ENCODE measurements around the gene ZMYND19.
"Not testable (repeated sequence)": the region's sequence is repeated elsewhere in the genome, so short reads cannot be mapped to it uniquely, and the experiment has no call there.

Gene ZMYND19

GRCh38 chr9:137604345-137605086, 14.2 kb upstream of the ZMYND19 start:
- Histone ChIP-seq H3K9ac (ENCODE audit: low read depth, low read length) (no peak overlapping the region), H3K4me3 (ENCODE audit: low read depth, low read length) (peak overlapping the region; percentile 45; the same call in 1 of the 2 replicates), H3K4me1 (ENCODE audit: control insufficient read depth, insufficient read depth, low read length) (peaks cover 6% of the 10 kb centered on the region; the same call in 1 of the 2 replicates), H3K36me3 (ENCODE audit: control insufficient read depth, insufficient read depth, low read length) (no peaks in the 10 kb centered on the region), H3K27ac (ENCODE audit: low read depth, low read length) (no peak overlapping the region), H3K27me3 (ENCODE audit: control insufficient read depth, insufficient read depth, low read length) (peaks cover 8% of the 10 kb centered on the region), H3K9me3 (ENCODE audit: control insufficient read depth, insufficient read depth, low read length) (no peaks in the 10 kb centered on the region)

DNA sequence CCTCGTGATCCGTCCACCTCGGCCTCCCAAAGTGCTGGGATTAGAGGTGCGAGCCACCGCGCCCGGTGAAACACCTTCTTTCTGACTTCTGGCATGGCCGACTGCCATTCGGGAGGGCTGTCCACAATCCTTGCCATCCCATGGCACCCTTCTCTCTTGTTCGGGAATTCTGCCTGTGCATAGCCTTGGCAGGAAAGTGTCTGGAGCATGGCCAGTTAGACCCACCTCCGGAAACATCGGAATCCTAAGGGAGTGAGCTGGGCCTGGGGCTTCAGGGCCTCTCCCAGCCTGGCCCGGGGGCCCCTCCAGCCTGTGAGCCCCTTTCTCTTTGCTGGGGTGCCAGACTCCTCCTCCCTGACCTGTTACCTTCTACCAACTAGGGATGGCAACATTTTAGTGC, 13.6 kb upstream of the ZMYND19 start:
- H3K27me3 ChIP-seq (ENCODE audit: control insufficient read depth, insufficient read depth, low read length), result peaks cover 8% of the 10 kb centered on the region
- 0 out of 2 replicates have a peak overlapping the region, but pooled peaks have one; percentile 45 for H3K4me3 ChIP-seq (ENCODE audit: low read depth, low read length)
- no peaks in the 10 kb centered on the region for H3K9me3 ChIP-seq (ENCODE audit: control insufficient read depth, insufficient read depth, low read length)
- H3K27ac ChIP-seq (ENCODE audit: low read depth, low read length), result no peak overlapping the region
- peaks cover 6% of the 10 kb centered on the region; the same call in 1 of the 2 replicates for H3K4me1 ChIP-seq (ENCODE audit: control insufficient read depth, insufficient read depth, low read length)
- no peaks in the 10 kb centered on the region for H3K36me3 ChIP-seq (ENCODE audit: control insufficient read depth, insufficient read depth, low read length)
- no peak overlapping the region for H3K9ac ChIP-seq (ENCODE audit: low read depth, low read length)

- peaks cover 6% of the 10 kb centered on the region; the same call in 1 of the 2 replicates for H3K4me1 ChIP-seq (ENCODE audit: control insufficient read depth, insufficient read depth, low read length)
- H3K36me3 ChIP-seq (ENCODE audit: control insufficient read depth, insufficient read depth, low read length), result no peaks in the 10 kb centered on the region
- H3K27me3 ChIP-seq (ENCODE audit: control insufficient read depth, insufficient read depth, low read length), result peaks cover 8% of the 10 kb centered on the region
- H3K4me3 ChIP-seq (ENCODE audit: low read depth, low read length), result no peak overlapping the region
- H3K9ac ChIP-seq (ENCODE audit: low read depth, low read length), result no peak overlapping the region
- H3K27ac ChIP-seq (ENCODE audit: low read depth, low read length), result no peak overlapping the region
- no peaks in the 10 kb centered on the region for H3K9me3 ChIP-seq (ENCODE audit: control insufficient read depth, insufficient read depth, low read length)
These were observed 12.3 kb upstream of the ZMYND19 start for GRCh38 chr9:137602661-137603060.

DNA sequence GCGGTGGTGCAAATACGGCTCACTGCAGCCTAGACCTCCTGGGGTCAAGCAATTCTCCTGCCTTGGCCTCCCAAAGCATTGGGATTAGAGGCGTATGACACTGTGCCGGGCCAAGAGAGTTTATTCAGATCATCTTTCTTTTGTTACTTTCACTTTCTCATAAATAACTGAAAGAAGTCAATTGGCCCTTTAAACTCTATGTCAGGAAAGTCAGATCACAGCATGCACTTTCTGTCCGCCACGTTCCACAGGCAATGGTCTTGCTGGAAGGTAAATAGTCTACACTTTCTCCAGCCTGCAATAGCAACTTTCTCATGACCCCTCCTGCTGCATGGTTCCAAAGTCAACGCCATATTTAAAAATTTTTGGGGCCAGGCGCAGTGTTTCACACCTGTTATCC, 8.6 kb upstream of the ZMYND19 start:
- no peak overlapping the region for H3K27ac ChIP-seq (ENCODE audit: low read depth, low read length)

GRCh38 chr9:137596577-137596976, 6.3 kb upstream of the ZMYND19 start:
- not testable (repeated sequence) for H3K27ac ChIP-seq (ENCODE audit: low read depth, low read length); H3K4me3 ChIP-seq (ENCODE audit: low read depth, low read length); H3K9me3 ChIP-seq (ENCODE audit: control insufficient read depth, insufficient read depth, low read length); H3K9ac ChIP-seq (ENCODE audit: low read depth, low read length); H3K27me3 ChIP-seq (ENCODE audit: control insufficient read depth, insufficient read depth, low read length); H3K4me1 ChIP-seq (ENCODE audit: control insufficient read depth, insufficient read depth, low read length); H3K36me3 ChIP-seq (ENCODE audit: control insufficient read depth, insufficient read depth, low read length)

More for the DNA sequence above, 8.6 kb upstream of the ZMYND19 start:
- no peaks in the 10 kb centered on the region for H3K36me3 ChIP-seq (ENCODE audit: control insufficient read depth, insufficient read depth, low read length)
- no peak overlapping the region for H3K9ac ChIP-seq (ENCODE audit: low read depth, low read length)
- H3K9me3 ChIP-seq (ENCODE audit: control insufficient read depth, insufficient read depth, low read length), result no peaks in the 10 kb centered on the region
- H3K27me3 ChIP-seq (ENCODE audit: control insufficient read depth, insufficient read depth, low read length), result 0 out of 2 replicates have a peak, but pooled peaks cover 2% of the 10 kb centered on the region
- no peaks in the 10 kb centered on the region for H3K4me1 ChIP-seq (ENCODE audit: control insufficient read depth, insufficient read depth, low read length)
- H3K4me3 ChIP-seq (ENCODE audit: low read depth, low read length), result no peak overlapping the region

DNA sequence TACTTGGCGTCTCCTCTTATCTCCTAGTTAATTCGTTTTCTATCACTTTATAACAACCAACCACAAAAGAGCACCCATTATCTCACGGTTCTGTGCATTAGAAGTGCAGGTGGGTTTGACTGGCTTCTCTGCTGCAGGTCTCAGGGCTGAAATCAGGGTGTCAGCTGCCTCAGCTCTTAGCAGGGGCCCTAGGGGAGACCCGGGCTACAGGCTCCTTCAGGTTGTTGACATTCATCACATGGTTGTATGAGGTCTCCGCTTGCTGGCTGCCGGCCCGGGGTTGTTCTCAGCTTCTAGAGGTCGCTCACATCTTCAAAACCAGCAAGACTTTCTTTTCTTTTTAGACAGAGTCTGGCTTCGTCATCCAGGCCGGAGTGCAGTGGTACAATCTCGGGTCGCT, 2.9 kb upstream of the ZMYND19 start:
- H3K4me3 ChIP-seq (ENCODE audit: low read depth, low read length), result no peak overlapping the region
- H3K27me3 ChIP-seq (ENCODE audit: control insufficient read depth, insufficient read depth, low read length), result no peaks in the 10 kb centered on the region
- H3K9ac ChIP-seq (ENCODE audit: low read depth, low read length), result no peak overlapping the region
- 0 out of 2 replicates have a peak, but pooled peaks cover 6% of the 10 kb centered on the region for H3K4me1 ChIP-seq (ENCODE audit: control insufficient read depth, insufficient read depth, low read length)
- H3K27ac ChIP-seq (ENCODE audit: low read depth, low read length), result no peak overlapping the region
- H3K9me3 ChIP-seq (ENCODE audit: control insufficient read depth, insufficient read depth, low read length), result no peaks in the 10 kb centered on the region
- peaks cover 9% of the 10 kb centered on the region for H3K36me3 ChIP-seq (ENCODE audit: control insufficient read depth, insufficient read depth, low read length)

DNA sequence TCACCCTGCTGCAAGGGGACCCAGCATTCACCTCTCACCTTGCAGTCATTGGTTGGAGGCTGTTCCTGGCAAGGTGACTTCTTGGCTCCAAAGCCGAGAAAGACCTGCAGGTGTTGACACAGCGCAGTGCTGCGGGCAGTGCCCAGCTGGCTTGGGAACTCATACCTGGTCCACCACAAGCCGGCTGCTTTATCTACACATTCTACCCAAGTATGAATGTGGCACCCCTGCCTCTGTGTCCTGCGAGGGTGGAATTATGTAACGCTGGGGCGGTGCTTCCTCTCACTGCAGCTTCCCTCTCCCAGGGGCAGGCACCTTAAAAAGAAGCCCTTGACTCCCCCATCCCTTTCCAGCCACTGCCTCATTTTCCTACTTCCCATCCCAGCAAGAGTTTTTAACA, 2.5 kb upstream of the ZMYND19 start:
- H3K36me3 ChIP-seq (ENCODE audit: control insufficient read depth, insufficient read depth, low read length), result peaks cover 13% of the 10 kb centered on the region
- no peak overlapping the region for H3K9ac ChIP-seq (ENCODE audit: low read depth, low read length)
- H3K27ac ChIP-seq (ENCODE audit: low read depth, low read length), result no peak overlapping the region
- no peaks in the 10 kb centered on the region for H3K9me3 ChIP-seq (ENCODE audit: control insufficient read depth, insufficient read depth, low read length)
- no peaks in the 10 kb centered on the region for H3K27me3 ChIP-seq (ENCODE audit: control insufficient read depth, insufficient read depth, low read length)
- no peak overlapping the region for H3K4me3 ChIP-seq (ENCODE audit: low read depth, low read length)
- 0 out of 2 replicates have a peak, but pooled peaks cover 6% of the 10 kb centered on the region for H3K4me1 ChIP-seq (ENCODE audit: control insufficient read depth, insufficient read depth, low read length)

DNA sequence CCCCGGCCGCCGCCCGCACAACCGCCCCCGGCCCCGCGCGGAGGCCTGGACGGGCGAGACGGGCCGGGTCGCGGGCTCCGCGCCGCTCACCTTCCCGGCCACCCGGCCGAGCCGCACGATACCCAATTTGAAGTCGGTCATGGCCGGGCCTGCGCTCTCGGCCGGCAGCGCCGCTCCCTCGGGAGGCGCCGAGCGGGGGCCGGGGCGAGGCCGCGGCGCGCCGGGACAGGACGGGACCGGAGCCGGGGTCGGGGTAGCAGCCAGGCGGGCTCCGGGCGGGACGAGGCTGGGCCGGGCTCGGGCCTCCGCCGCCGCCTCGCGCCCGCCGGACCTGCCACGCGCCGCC, 216 bp downstream of the ZMYND19 start:
- no peaks in the 10 kb centered on the region for H3K9me3 ChIP-seq (ENCODE audit: control insufficient read depth, insufficient read depth, low read length)
- no peak overlapping the region for H3K27ac ChIP-seq (ENCODE audit: low read depth, low read length)
- H3K4me1 ChIP-seq (ENCODE audit: control insufficient read depth, insufficient read depth, low read length), result 0 out of 2 replicates have a peak, but pooled peaks cover 6% of the 10 kb centered on the region
- H3K9ac ChIP-seq (ENCODE audit: low read depth, low read length), result no peak overlapping the region; the same call in 1 of the 2 replicates
- no peaks in the 10 kb centered on the region for H3K27me3 ChIP-seq (ENCODE audit: control insufficient read depth, insufficient read depth, low read length)
- H3K36me3 ChIP-seq (ENCODE audit: control insufficient read depth, insufficient read depth, low read length), result peaks cover 39% of the 10 kb centered on the region
- peak overlapping the region; percentile 67; the same call in 1 of the 2 replicates for H3K4me3 ChIP-seq (ENCODE audit: low read depth, low read length)

GRCh38 chr9:137589441-137590122, 730 bp downstream of the ZMYND19 start:
- no peaks in the 10 kb centered on the region for H3K9me3 ChIP-seq (ENCODE audit: control insufficient read depth, insufficient read depth, low read length)
- H3K4me1 ChIP-seq (ENCODE audit: control insufficient read depth, insufficient read depth, low read length), result 0 out of 2 replicates have a peak, but pooled peaks cover 6% of the 10 kb centered on the region
- peak overlapping the region; percentile 66; the same call in 1 of the 2 replicates for H3K9ac ChIP-seq (ENCODE audit: low read depth, low read length)
- H3K4me3 ChIP-seq (ENCODE audit: low read depth, low read length), result peak overlapping the region; percentile 67
- H3K27ac ChIP-seq (ENCODE audit: low read depth, low read length), result no peak overlapping the region
- H3K36me3 ChIP-seq (ENCODE audit: control insufficient read depth, insufficient read depth, low read length), result peaks cover 42% of the 10 kb centered on the region
- no peaks in the 10 kb centered on the region for H3K27me3 ChIP-seq (ENCODE audit: control insufficient read depth, insufficient read depth, low read length)

- no peak overlapping the region for H3K27ac ChIP-seq (ENCODE audit: low read depth, low read length)
- no peaks in the 10 kb centered on the region for H3K9me3 ChIP-seq (ENCODE audit: control insufficient read depth, insufficient read depth, low read length)
- peaks cover 49% of the 10 kb centered on the region for H3K36me3 ChIP-seq (ENCODE audit: control insufficient read depth, insufficient read depth, low read length)
- no peak overlapping the region for H3K9ac ChIP-seq (ENCODE audit: low read depth, low read length)
- H3K4me1 ChIP-seq (ENCODE audit: control insufficient read depth, insufficient read depth, low read length), result 0 out of 2 replicates have a peak, but pooled peaks cover 6% of the 10 kb centered on the region
- no peaks in the 10 kb centered on the region for H3K27me3 ChIP-seq (ENCODE audit: control insufficient read depth, insufficient read depth, low read length)
- H3K4me3 ChIP-seq (ENCODE audit: low read depth, low read length), result peak overlapping the region; percentile 67
These were observed 1.4 kb downstream of the ZMYND19 start for GRCh38 chr9:137588891-137589290.

- no peak overlapping the region for H3K9ac ChIP-seq (ENCODE audit: low read depth, low read length)
- no peaks in the 10 kb centered on the region for H3K27me3 ChIP-seq (ENCODE audit: control insufficient read depth, insufficient read depth, low read length)
- H3K36me3 ChIP-seq (ENCODE audit: control insufficient read depth, insufficient read depth, low read length), result peaks cover 55% of the 10 kb centered on the region
- no peak overlapping the region for H3K27ac ChIP-seq (ENCODE audit: low read depth, low read length)
- H3K4me3 ChIP-seq (ENCODE audit: low read depth, low read length), result no peak overlapping the region
- H3K9me3 ChIP-seq (ENCODE audit: control insufficient read depth, insufficient read depth, low read length), result no peaks in the 10 kb centered on the region
- H3K4me1 ChIP-seq (ENCODE audit: control insufficient read depth, insufficient read depth, low read length), result 0 out of 2 replicates have a peak, but pooled peaks cover 6% of the 10 kb centered on the region
These were observed 2.0 kb downstream of the ZMYND19 start for GRCh38 chr9:137588311-137588710.

Data from HUES48 (cell line).